Hepatocyte (in vitro differentiated cells): ENCODE data around the gene C14orf119. TPM values are rescaled to one million over a fixed set of nuclear protein-coding genes. Genes with fewer than 3 reads are reported as not detected.

ENCODE experiments used
- DNase-seq: peaks from one replicate; pipeline ENCODE4 v3.0.0-alpha.2; 2016; ENCODE audit warnings: low spot score
- H2AFZ ChIP-seq: fragments of 200-600 bp; sonication (generic); 2 replicates; pipeline ENCODE4 v1.6.0; 2016; ENCODE audit warnings: antibody characterized with exemption, mild to moderate bottlenecking
- H3K27ac ChIP-seq: fragments of 200-600 bp; sonication (generic); 2 replicates; pipeline ENCODE4 v1.5.1; 2016; ENCODE audit warnings: mild to moderate bottlenecking
- H3K27me3 ChIP-seq: fragments of 200-600 bp; sonication (generic); 2 replicates; pipeline ENCODE4 v1.6.1; 2016
- H3K36me3 ChIP-seq: fragments of 200-600 bp; sonication (generic); replicated peaks from 2 replicates; pipeline ENCODE4 v1.5.1; 2016; ENCODE audit warnings: low read depth; ENCODE audit not compliant: insufficient read depth
- H3K4me1 ChIP-seq: fragments of 200-600 bp; sonication (generic); 2 replicates; pipeline ENCODE4 v1.5.1; 2016; ENCODE audit warnings: mild to moderate bottlenecking, moderate library complexity; ENCODE audit not compliant: insufficient read depth
- H3K4me2 ChIP-seq: fragments of 200-600 bp; sonication (generic); 2 replicates; pipeline ENCODE4 v1.6.0; 2016
- H3K4me3 ChIP-seq: fragments of 200-600 bp; sonication (generic); 2 replicates; pipeline ENCODE4 v1.5.1; 2016; ENCODE audit warnings: mild to moderate bottlenecking
- H3K79me2 ChIP-seq: fragments of 200-600 bp; sonication (generic); 2 replicates; pipeline ENCODE4 v1.6.0; 2017; ENCODE audit warnings: mild to moderate bottlenecking
- H3K9me2 ChIP-seq: fragments of 200-600 bp; sonication (generic); replicated peaks from 2 replicates; pipeline ENCODE4 v1.6.0; 2017; ENCODE audit warnings: mild to moderate bottlenecking; ENCODE audit not compliant: insufficient read depth
- H3K9me3 ChIP-seq: fragments of 200-600 bp; sonication (generic); 2 replicates; pipeline ENCODE4 v1.5.1; 2016; ENCODE audit warnings: low read depth, mild to moderate bottlenecking
- H4K20me1 ChIP-seq: fragments of 200-600 bp; sonication (generic); 2 replicates; pipeline ENCODE4 v1.6.0; 2016; ENCODE audit warnings: mild to moderate bottlenecking; ENCODE audit not compliant: insufficient read depth, poor library complexity, severe bottlenecking
- CTCF ChIP-seq: fragments of 200-600 bp; sonication (generic); IDR thresholded peaks from 2 replicates; pipeline ENCODE4 v1.5.1; 2016; ENCODE audit warnings: antibody characterized with exemption, mild to moderate bottlenecking; ENCODE audit not compliant: poor library complexity
- EZH2 ChIP-seq: fragments of 200-600 bp; sonication (generic); IDR thresholded peaks from 2 replicates; pipeline ENCODE4 v1.6.1; 2016; ENCODE audit warnings: antibody characterized with exemption, mild to moderate bottlenecking, borderline replicate concordance
- EZH2phosphoT487 ChIP-seq: fragments of 200-600 bp; sonication (generic); IDR thresholded peaks from one replicate; pipeline ENCODE4 v1.6.1; 2018; ENCODE audit warnings: antibody characterized with exemption, mild to moderate bottlenecking, low read depth, moderate library complexity; ENCODE audit not compliant: unreplicated experiment, severe bottlenecking
- WGBS: methylation state at CpG from one replicate; pipeline ENCODE4 v1.1.6; 2016; ENCODE audit warnings: low lambda C conversion rate; ENCODE audit errors: missing lambda C conversion rate; 5-methylcytosine and 5-hydroxymethylcytosine counted together
- polyA plus RNA-seq: library from polyadenylated mRNA; unstranded; fragments of >200 nt; fragmentation: Nextera tagmentation; extraction: Ambion mirVana; gene quantifications from 2 replicates; pipeline ENCODE4 v1.2.1, GENCODE V29; 2016
- total RNA-seq: library from RNA; depleted of rRNA; stranded (reverse); fragments of >200 nt; gene quantifications from 2 replicates; pipeline ENCODE4 v1.2.3, GENCODE V29; 2014

Gene C14orf119
- total and polyA plus RNA-seq, 2 experiments from 2014 or later: 47.7 to 146 TPM

GRCh38 chr14:23102801-23103200 is 7.5 kb downstream of the C14orf119 start:
- H3K4me2 ChIP-seq: no peak overlapping the region
- DNase-seq: no peak
- peaks cover 15% of the 10 kb centered on the region for H3K79me2 ChIP-seq
- TF ChIP-seq CTCF (no peak), EZH2 (no peak), EZH2phosphoT487 (no peak)
- H3K27me3 ChIP-seq: no peaks in the 10 kb centered on the region
- H4K20me1 ChIP-seq: peaks cover 3% of the 10 kb centered on the region
- no peaks in the 10 kb centered on the region for H3K9me2 ChIP-seq
- WGBS: 100% methylated on average over 2 of the region's 2 CpGs
- H3K4me1 ChIP-seq: no peaks in the 10 kb centered on the region
- H3K27ac ChIP-seq: no peak overlapping the region
- no peak overlapping the region for H3K4me3 ChIP-seq
- no peak overlapping the region for H2AFZ ChIP-seq
- no peaks in the 10 kb centered on the region for H3K36me3 ChIP-seq
- no peaks in the 10 kb centered on the region for H3K9me3 ChIP-seq

GRCh38 chr14:23103581-23103980 is 8.3 kb downstream of the C14orf119 start:
- no peaks in the 10 kb centered on the region for H3K4me1 ChIP-seq
- no peaks in the 10 kb centered on the region for H3K9me2 ChIP-seq
- H3K4me3 ChIP-seq: no peak overlapping the region
- no peak overlapping the region for H3K4me2 ChIP-seq
- H3K27me3 ChIP-seq: no peaks in the 10 kb centered on the region
- no peak overlapping the region for H3K27ac ChIP-seq
- H2AFZ ChIP-seq: no peak overlapping the region
- H3K79me2 ChIP-seq: peaks cover 7% of the 10 kb centered on the region
- H4K20me1 ChIP-seq: no peaks in the 10 kb centered on the region
- whole genome bisulfite sequencing: 84% methylated on average over 4 of the region's 4 CpGs
- DNase-seq: no peak
- H3K9me3 ChIP-seq: no peaks in the 10 kb centered on the region
- H3K36me3 ChIP-seq: no peaks in the 10 kb centered on the region
- TF ChIP-seq CTCF: no peak
- TF ChIP-seq EZH2: no peak
- TF ChIP-seq EZH2phosphoT487: no peak

GRCh38 chr14:23104070-23104590 is 8.8 kb downstream of the C14orf119 start:
- no peak for TF ChIP-seq CTCF
- no peak for TF ChIP-seq EZH2
- TF ChIP-seq EZH2phosphoT487: no peak
- Histone ChIP-seq H3K27ac (no peak overlapping the region), H4K20me1 (no peaks in the 10 kb centered on the region), H3K4me3 (no peak overlapping the region), H3K36me3 (no peaks in the 10 kb centered on the region), H3K9me3 (no peaks in the 10 kb centered on the region), H3K79me2 (peaks cover 2% of the 10 kb centered on the region), H3K9me2 (no peaks in the 10 kb centered on the region), H3K27me3 (no peaks in the 10 kb centered on the region), H3K4me2 (no peak overlapping the region), H3K4me1 (no peaks in the 10 kb centered on the region), H2AFZ (no peak overlapping the region)
- no peak for DNase-seq
- WGBS: 62% methylated on average over 6 of the region's 6 CpGs
